ENCODE measurements around the gene SMOC2. TPM values are rescaled to one million over a fixed set of nuclear protein-coding genes. Genes with fewer than 3 reads are reported as not detected.
A peak's percentile ranks its signal among the peaks of the same experiment; 100 is the strongest.

Gene SMOC2
- total and polyA plus RNA-seq, 4 experiments from 2014 or later: not detected

- Histone ChIP-seq H3K4me3 (ENCODE audit: low read length in 2 of 2) (no peak overlapping the region), H3K27me3 (ENCODE audit: insufficient read depth, low read length) (no peaks in the 10 kb centered on the region), H3K36me3 (ENCODE audit: insufficient read depth, low read length) (no peaks in the 10 kb centered on the region), H3K4me1 (ENCODE audit: insufficient read depth, low read length) (no peaks in the 10 kb centered on the region), H3K9me3 (ENCODE audit: control insufficient read depth in 1 of 2, low read length in 2 of 2) (no peaks in the 10 kb centered on the region), H3K27ac (ENCODE audit: low read depth, low read length) (no peak overlapping the region)
- Mint-ChIP-seq H3K4me3 (no peak overlapping the region), H3K27me3 (no peaks in the 10 kb centered on the region), H3K27ac (no peak overlapping the region), H3K4me1 (peaks cover 0 to 3% (median 0%) of the 10 kb centered on the region in 4 donors), H3K36me3 (no peaks in the 10 kb centered on the region), H3K9me3 (peaks cover 0 to 5% (median 0%) of the 10 kb centered on the region in 8 donors)
- ChIA-PET POLR2A (ENCODE audit: partially characterized antibody) (no interaction called here), CTCF (ENCODE audit: partially characterized antibody) (no interaction called here)
- DNase-seq: no peak
- intact Hi-C loops (cut with micrococcal nuclease): no loop called here
Observed at GRCh38 chr6:168557512-168557911, 116.5 kb downstream of the SMOC2 start.

- no peaks in the 10 kb centered on the region for H3K4me1 ChIP-seq (ENCODE audit: insufficient read depth, low read length)
- H3K36me3 ChIP-seq (ENCODE audit: insufficient read depth, low read length): no peaks in the 10 kb centered on the region
- H3K27me3 ChIP-seq (ENCODE audit: insufficient read depth, low read length): no peaks in the 10 kb centered on the region
- CTCF ChIA-PET (ENCODE audit: partially characterized antibody): no interaction called here
- H3K4me3 ChIP-seq (ENCODE audit: low read length in 2 of 2): no peak overlapping the region
- DNase-seq: no peak
- H3K9me3 Mint-ChIP-seq: peaks cover 0 to 2% (median 0%) of the 10 kb centered on the region in 8 donors
- H3K9me3 ChIP-seq (ENCODE audit: control insufficient read depth in 1 of 2, low read length in 2 of 2): no peaks in the 10 kb centered on the region
- no peak overlapping the region for H3K27ac Mint-ChIP-seq
- intact Hi-C loops (cut with micrococcal nuclease): no loop called here
- peaks cover 0 to 3% (median 0%) of the 10 kb centered on the region in 4 donors for H3K4me1 Mint-ChIP-seq
- POLR2A ChIA-PET (ENCODE audit: partially characterized antibody): no interaction called here
- H3K27ac ChIP-seq (ENCODE audit: low read depth, low read length): no peak overlapping the region
- H3K27me3 Mint-ChIP-seq: no peaks in the 10 kb centered on the region
- no peaks in the 10 kb centered on the region for H3K36me3 Mint-ChIP-seq
- H3K4me3 Mint-ChIP-seq: no peak overlapping the region
Observed at GRCh38 chr6:168558686-168559085, 117.7 kb downstream of the SMOC2 start.

DNA sequence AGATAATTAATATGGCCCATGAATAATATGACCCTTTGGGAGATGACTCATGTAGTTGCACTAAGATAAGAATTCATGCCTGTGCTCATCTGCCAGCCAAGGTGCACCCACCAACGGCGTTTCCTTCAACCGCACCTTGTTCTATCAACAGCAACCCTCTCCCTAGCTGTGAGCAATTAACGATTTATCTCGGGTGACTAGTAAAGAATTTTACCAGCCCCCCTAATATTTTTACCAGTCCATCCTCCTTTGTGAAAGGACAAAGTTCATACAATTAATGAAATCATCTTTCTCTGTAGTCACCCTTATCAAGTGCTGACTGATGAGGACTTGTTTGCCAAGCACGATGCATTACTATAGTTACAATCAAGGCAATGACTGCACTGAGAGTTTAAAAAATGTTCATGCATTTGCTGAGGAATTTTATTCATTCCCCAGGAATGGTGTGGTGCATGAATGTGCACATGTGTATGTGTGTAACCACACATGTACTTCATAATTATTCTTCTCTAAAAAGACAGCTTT is 118.7 kb downstream of the SMOC2 start:
- H3K36me3 Mint-ChIP-seq: no peaks in the 10 kb centered on the region
- H3K27me3 Mint-ChIP-seq: peaks cover 3 to 5% of the 10 kb centered on the region in 2 donors

GRCh38 chr6:168560126-168560525 is 119.1 kb downstream of the SMOC2 start:
- no peaks in the 10 kb centered on the region for H3K4me1 ChIP-seq (ENCODE audit: insufficient read depth, low read length)
- intact Hi-C loops (cut with micrococcal nuclease): no loop called here
- Mint-ChIP-seq H3K36me3 (no peaks in the 10 kb centered on the region), H3K9me3 (peaks cover 0 to 2% (median 0%) of the 10 kb centered on the region in 8 donors), H3K27ac (no peak overlapping the region), H3K27me3 (peaks cover 3 to 5% of the 10 kb centered on the region in 2 donors), H3K4me1 (peaks cover 0 to 3% (median 0%) of the 10 kb centered on the region in 4 donors), H3K4me3 (no peak overlapping the region)
- no peaks in the 10 kb centered on the region for H3K9me3 ChIP-seq (ENCODE audit: control insufficient read depth in 1 of 2, low read length in 2 of 2)
- ChIA-PET CTCF (ENCODE audit: partially characterized antibody) (no interaction called here), POLR2A (ENCODE audit: partially characterized antibody) (no interaction called here)
- H3K27ac ChIP-seq (ENCODE audit: low read depth, low read length): no peak overlapping the region
- no peaks in the 10 kb centered on the region for H3K36me3 ChIP-seq (ENCODE audit: insufficient read depth, low read length)
- DNase-seq: no peak
- H3K4me3 ChIP-seq (ENCODE audit: low read length in 2 of 2): no peak overlapping the region
- no peaks in the 10 kb centered on the region for H3K27me3 ChIP-seq (ENCODE audit: insufficient read depth, low read length)

More for the DNA sequence above, 118.7 kb downstream of the SMOC2 start:
- Histone ChIP-seq H3K27ac (ENCODE audit: low read depth, low read length) (no peak overlapping the region), H3K4me1 (ENCODE audit: insufficient read depth, low read length) (no peaks in the 10 kb centered on the region), H3K9me3 (ENCODE audit: control insufficient read depth in 1 of 2, low read length in 2 of 2) (no peaks in the 10 kb centered on the region), H3K36me3 (ENCODE audit: insufficient read depth, low read length) (no peaks in the 10 kb centered on the region), H3K27me3 (ENCODE audit: insufficient read depth, low read length) (no peaks in the 10 kb centered on the region), H3K4me3 (ENCODE audit: low read length in 2 of 2) (no peak overlapping the region)
- Mint-ChIP-seq H3K4me3 (no peak overlapping the region), H3K9me3 (peaks cover 0 to 2% (median 0%) of the 10 kb centered on the region in 8 donors), H3K4me1 (peaks cover 0 to 3% (median 0%) of the 10 kb centered on the region in 4 donors), H3K27ac (no peak overlapping the region)
- POLR2A ChIA-PET (ENCODE audit: partially characterized antibody): no interaction called here
- intact Hi-C loops (cut with micrococcal nuclease): no loop called here
- CTCF ChIA-PET (ENCODE audit: partially characterized antibody): no interaction called here
- no peak for DNase-seq

GRCh38 chr6:168562576-168563151 is 121.7 kb downstream of the SMOC2 start:
- Histone ChIP-seq H3K27me3 (ENCODE audit: insufficient read depth, low read length) (no peaks in the 10 kb centered on the region), H3K36me3 (ENCODE audit: insufficient read depth, low read length) (no peaks in the 10 kb centered on the region), H3K4me1 (ENCODE audit: insufficient read depth, low read length) (no peaks in the 10 kb centered on the region), H3K9me3 (ENCODE audit: control insufficient read depth in 1 of 2, low read length in 2 of 2) (no peaks in the 10 kb centered on the region), H3K27ac (ENCODE audit: low read depth, low read length) (no peak overlapping the region), H3K4me3 (ENCODE audit: low read length in 2 of 2) (no peak overlapping the region)
- H3K4me3 Mint-ChIP-seq: no peak overlapping the region
- peaks cover 0 to 2% (median 0%) of the 10 kb centered on the region in 8 donors for H3K9me3 Mint-ChIP-seq
- no peak for DNase-seq
- H3K36me3 Mint-ChIP-seq: no peaks in the 10 kb centered on the region
- no peak overlapping the region for H3K27ac Mint-ChIP-seq
- peaks cover 0 to 3% (median 0%) of the 10 kb centered on the region in 4 donors for H3K4me1 Mint-ChIP-seq
- H3K27me3 Mint-ChIP-seq: peaks cover 3 to 5% of the 10 kb centered on the region in 2 donors
- ChIA-PET POLR2A (ENCODE audit: partially characterized antibody) (no interaction called here), CTCF (ENCODE audit: partially characterized antibody) (no interaction called here)
- intact Hi-C loops (cut with micrococcal nuclease): no loop called here

DNA sequence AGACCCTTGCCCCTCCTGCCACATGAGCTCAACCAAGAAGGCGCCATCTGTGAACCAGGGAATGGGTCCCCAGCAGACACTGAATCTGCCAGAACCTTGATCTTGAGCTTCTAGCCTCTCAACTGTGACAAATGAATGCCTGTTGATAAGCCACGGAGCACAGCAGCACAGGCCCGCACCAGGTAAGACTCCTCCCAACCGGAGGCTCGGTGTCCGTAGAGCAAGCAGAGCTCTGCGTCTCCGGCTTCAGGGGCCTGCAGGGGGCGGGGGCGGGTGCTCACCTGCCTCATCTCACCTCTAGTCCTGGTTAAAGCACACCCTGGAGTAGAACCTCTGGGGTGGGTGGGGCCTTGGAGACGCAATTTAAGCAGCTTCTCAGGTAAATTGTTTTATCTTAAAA is 122.7 kb downstream of the SMOC2 start:
- H3K9me3 Mint-ChIP-seq: peaks cover 0 to 2% (median 0%) of the 10 kb centered on the region in 8 donors
- Histone ChIP-seq H3K27ac (ENCODE audit: low read depth, low read length) (no peak overlapping the region), H3K4me1 (ENCODE audit: insufficient read depth, low read length) (no peaks in the 10 kb centered on the region), H3K9me3 (ENCODE audit: control insufficient read depth in 1 of 2, low read length in 2 of 2) (no peaks in the 10 kb centered on the region), H3K27me3 (ENCODE audit: insufficient read depth, low read length) (no peaks in the 10 kb centered on the region), H3K36me3 (ENCODE audit: insufficient read depth, low read length) (no peaks in the 10 kb centered on the region), H3K4me3 (ENCODE audit: low read length in 2 of 2) (no peak overlapping the region)
- H3K36me3 Mint-ChIP-seq: no peaks in the 10 kb centered on the region
- ChIA-PET CTCF (ENCODE audit: partially characterized antibody) (no interaction called here), POLR2A (ENCODE audit: partially characterized antibody) (no interaction called here)
- H3K4me3 Mint-ChIP-seq: no peak overlapping the region
- no peak overlapping the region for H3K27ac Mint-ChIP-seq
- no peak for DNase-seq
- intact Hi-C loops (cut with micrococcal nuclease): no loop called here
- peaks cover 0 to 3% (median 0%) of the 10 kb centered on the region in 4 donors for H3K4me1 Mint-ChIP-seq
- peaks cover 3 to 5% of the 10 kb centered on the region in 2 donors for H3K27me3 Mint-ChIP-seq

- CTCF ChIA-PET (ENCODE audit: partially characterized antibody): no interaction called here
- Mint-ChIP-seq H3K9me3 (peaks cover 0 to 2% (median 0%) of the 10 kb centered on the region in 8 donors), H3K27ac (peak overlapping the region in 1 of 7 donors; percentile 23), H3K36me3 (no peaks in the 10 kb centered on the region), H3K4me3 (no peak overlapping the region), H3K4me1 (peaks cover 0 to 3% (median 0%) of the 10 kb centered on the region in 4 donors), H3K27me3 (peaks cover 7 to 8% of the 10 kb centered on the region in 2 donors)
- Histone ChIP-seq H3K36me3 (ENCODE audit: insufficient read depth, low read length) (no peaks in the 10 kb centered on the region), H3K4me3 (ENCODE audit: low read length in 2 of 2) (no peak overlapping the region), H3K9me3 (ENCODE audit: control insufficient read depth in 1 of 2, low read length in 2 of 2) (no peaks in the 10 kb centered on the region), H3K27ac (ENCODE audit: low read depth, low read length) (no peak overlapping the region), H3K4me1 (ENCODE audit: insufficient read depth, low read length) (no peaks in the 10 kb centered on the region), H3K27me3 (ENCODE audit: insufficient read depth, low read length) (no peaks in the 10 kb centered on the region)
- intact Hi-C loops (cut with micrococcal nuclease): no loop called here
- POLR2A ChIA-PET (ENCODE audit: partially characterized antibody): no interaction called here
- DNase-seq: no peak
Observed at GRCh38 chr6:168565112-168565511, 124.1 kb downstream of the SMOC2 start.
